ENCODE measurements around the gene GATA1. TPM values are rescaled to one million over a fixed set of nuclear protein-coding genes. Genes with fewer than 3 reads are reported as not detected.

Gene GATA1
- total and polyA plus RNA-seq, 2 experiments from 2014 or later, result not detected

GRCh38 chrX:48826135-48826875 lies 39.9 kb downstream of the GATA1 start, which contains the start of gene ERAS:
Gene ERAS (plus strand): TSS chrX:48826513. CDS start chrX:48829124, 2,611 bp downstream.
- H3K4me1 ChIP-seq (ENCODE audit: insufficient read depth), result no peaks in the 10 kb centered on the region
- no peak within 1 kb of the TSS for H3K27ac ChIP-seq
- H3K9ac ChIP-seq, result no peak within 1 kb of the TSS
- WGBS, 2 experiments (ENCODE audit: low coverage in 1 of 2, low lambda C conversion rate in 2 of 2, missing lambda C conversion rate in 2 of 2), result 71% methylated on average over 11 to 24 of the region's 67 CpGs
- H3K79me2 ChIP-seq (ENCODE audit: insufficient read depth), result no peaks in the 10 kb centered on the region
- TF ChIP-seq EZH2phosphoT487 (IDR thresholded peaks at IDR 0.05; ENCODE audit: insufficient read depth, low read depth) (no peak), EZH2 (IDR thresholded peaks at IDR 0.05; ENCODE audit: insufficient read depth, poor library complexity, severe bottlenecking) (no peak)
- no peaks in the 10 kb centered on the region for H3K9me3 ChIP-seq (ENCODE audit: low read depth)
- DNase-seq, result no peak
- H4K20me1 ChIP-seq (ENCODE audit: insufficient read depth), result no peaks in the 10 kb centered on the region
- H3K9me2 ChIP-seq (ENCODE audit: insufficient read depth), result no peaks in the 10 kb centered on the region
- H2AFZ ChIP-seq, result no peak within 1 kb of the TSS
- H3K4me2 ChIP-seq (ENCODE audit: unreplicated experiment), result no peak within 1 kb of the TSS
- in situ Hi-C loops (cut with MboI), result no loop called here
- H3K36me3 ChIP-seq (ENCODE audit: low read depth), result no peaks in the 10 kb centered on the region
- H3K27me3 ChIP-seq (replicated peaks; ENCODE audit: insufficient read depth), result no peaks in the 10 kb centered on the region
- H3F3A ChIP-seq (ENCODE audit: insufficient read depth), result no peaks in the 10 kb centered on the region
- no peak within 1 kb of the TSS for H3K4me3 ChIP-seq

GRCh38 chrX:48826876-48827653 lies 40.7 kb downstream of the GATA1 start:
- Histone ChIP-seq H3K27me3 (replicated peaks; ENCODE audit: insufficient read depth) (no peaks in the 10 kb centered on the region), H3K4me3 (no peak overlapping the region), H2AFZ (no peak overlapping the region), H3K9ac (no peak overlapping the region), H3K4me1 (ENCODE audit: insufficient read depth) (no peaks in the 10 kb centered on the region), H3K9me3 (ENCODE audit: low read depth) (no peaks in the 10 kb centered on the region), H3K4me2 (ENCODE audit: unreplicated experiment) (no peak overlapping the region), H3K27ac (no peak overlapping the region), H3K79me2 (ENCODE audit: insufficient read depth) (no peaks in the 10 kb centered on the region), H3K36me3 (ENCODE audit: low read depth) (no peaks in the 10 kb centered on the region), H3K9me2 (ENCODE audit: insufficient read depth) (no peaks in the 10 kb centered on the region), H4K20me1 (ENCODE audit: insufficient read depth) (no peaks in the 10 kb centered on the region), H3F3A (ENCODE audit: insufficient read depth) (no peaks in the 10 kb centered on the region)
- TF ChIP-seq EZH2 (IDR thresholded peaks at IDR 0.05; ENCODE audit: insufficient read depth, poor library complexity, severe bottlenecking) (no peak), EZH2phosphoT487 (IDR thresholded peaks at IDR 0.05; ENCODE audit: insufficient read depth, low read depth) (no peak)
- WGBS, 2 experiments (ENCODE audit: low coverage in 1 of 2, low lambda C conversion rate in 2 of 2, missing lambda C conversion rate in 2 of 2), result 46 to 55% methylated on average over 13 to 35 of the region's 73 CpGs
- in situ Hi-C loops (cut with MboI), result no loop called here
- no peak for DNase-seq

- Histone ChIP-seq H3K36me3 (ENCODE audit: low read depth) (no peaks in the 10 kb centered on the region), H4K20me1 (ENCODE audit: insufficient read depth) (no peaks in the 10 kb centered on the region), H3K4me1 (ENCODE audit: insufficient read depth) (no peaks in the 10 kb centered on the region), H3K9me2 (ENCODE audit: insufficient read depth) (no peaks in the 10 kb centered on the region), H3K9me3 (ENCODE audit: low read depth) (no peaks in the 10 kb centered on the region), H3K27ac (no peak overlapping the region), H2AFZ (no peak overlapping the region), H3K27me3 (replicated peaks; ENCODE audit: insufficient read depth) (0 out of 2 replicates have a peak, but pooled peaks cover 1% of the 10 kb centered on the region), H3K79me2 (ENCODE audit: insufficient read depth) (no peaks in the 10 kb centered on the region), H3K4me3 (no peak overlapping the region), H3K4me2 (ENCODE audit: unreplicated experiment) (no peak overlapping the region), H3F3A (ENCODE audit: insufficient read depth) (no peaks in the 10 kb centered on the region), H3K9ac (no peak overlapping the region)
- TF ChIP-seq EZH2phosphoT487 (IDR thresholded peaks at IDR 0.05; ENCODE audit: insufficient read depth, low read depth) (no peak), EZH2 (IDR thresholded peaks at IDR 0.05; ENCODE audit: insufficient read depth, poor library complexity, severe bottlenecking) (no peak)
- no peak for DNase-seq
- 70 to 75% methylated on average over 3 to 4 of the region's 4 CpGs for WGBS, 2 experiments (ENCODE audit: low coverage in 1 of 2, low lambda C conversion rate in 2 of 2, missing lambda C conversion rate in 2 of 2)
- in situ Hi-C loops (cut with MboI), result no loop called here
These were observed 41.2 kb downstream of the GATA1 start for GRCh38 chrX:48827654-48827968.

- Histone ChIP-seq H4K20me1 (ENCODE audit: insufficient read depth) (no peaks in the 10 kb centered on the region), H3K27ac (no peak overlapping the region), H3K4me3 (no peak overlapping the region), H3K9ac (no peak overlapping the region), H3K4me2 (ENCODE audit: unreplicated experiment) (no peak overlapping the region), H3K36me3 (ENCODE audit: low read depth) (no peaks in the 10 kb centered on the region), H2AFZ (no peak overlapping the region), H3K4me1 (ENCODE audit: insufficient read depth) (no peaks in the 10 kb centered on the region), H3K9me3 (ENCODE audit: low read depth) (no peaks in the 10 kb centered on the region), H3K27me3 (replicated peaks; ENCODE audit: insufficient read depth) (0 out of 2 replicates have a peak, but pooled peaks cover 4% of the 10 kb centered on the region), H3K9me2 (ENCODE audit: insufficient read depth) (no peaks in the 10 kb centered on the region), H3K79me2 (ENCODE audit: insufficient read depth) (no peaks in the 10 kb centered on the region), H3F3A (ENCODE audit: insufficient read depth) (no peaks in the 10 kb centered on the region)
- in situ Hi-C loops (cut with MboI), result no loop called here
- WGBS, 2 experiments (ENCODE audit: low coverage in 1 of 2, low lambda C conversion rate in 2 of 2, missing lambda C conversion rate in 2 of 2), result 74 to 83% methylated on average over 12 to 19 of the region's 24 CpGs
- no peak for TF ChIP-seq EZH2 (IDR thresholded peaks at IDR 0.05; ENCODE audit: insufficient read depth, poor library complexity, severe bottlenecking)
- no peak for TF ChIP-seq EZH2phosphoT487 (IDR thresholded peaks at IDR 0.05; ENCODE audit: insufficient read depth, low read depth)
- no peak for DNase-seq
These were observed 42.8 kb downstream of the GATA1 start for GRCh38 chrX:48829016-48829735.
